Activated CD4-positive, alpha-beta T cell treated with anti-CD3 and anti-CD28 coated beads, Interleukin-2, amount 50 U/mL, for 24 hours (primary cell): ENCODE data around the gene ADTRP.

Source experiments
- DNase-seq, 2 donors: peaks; one replicate each; pipeline ENCODE4 v3.0.0-alpha.2; 2020; ENCODE audit warnings: low read depth in 1 of 2, low spot score in 1 of 2

Gene ADTRP

DNA sequence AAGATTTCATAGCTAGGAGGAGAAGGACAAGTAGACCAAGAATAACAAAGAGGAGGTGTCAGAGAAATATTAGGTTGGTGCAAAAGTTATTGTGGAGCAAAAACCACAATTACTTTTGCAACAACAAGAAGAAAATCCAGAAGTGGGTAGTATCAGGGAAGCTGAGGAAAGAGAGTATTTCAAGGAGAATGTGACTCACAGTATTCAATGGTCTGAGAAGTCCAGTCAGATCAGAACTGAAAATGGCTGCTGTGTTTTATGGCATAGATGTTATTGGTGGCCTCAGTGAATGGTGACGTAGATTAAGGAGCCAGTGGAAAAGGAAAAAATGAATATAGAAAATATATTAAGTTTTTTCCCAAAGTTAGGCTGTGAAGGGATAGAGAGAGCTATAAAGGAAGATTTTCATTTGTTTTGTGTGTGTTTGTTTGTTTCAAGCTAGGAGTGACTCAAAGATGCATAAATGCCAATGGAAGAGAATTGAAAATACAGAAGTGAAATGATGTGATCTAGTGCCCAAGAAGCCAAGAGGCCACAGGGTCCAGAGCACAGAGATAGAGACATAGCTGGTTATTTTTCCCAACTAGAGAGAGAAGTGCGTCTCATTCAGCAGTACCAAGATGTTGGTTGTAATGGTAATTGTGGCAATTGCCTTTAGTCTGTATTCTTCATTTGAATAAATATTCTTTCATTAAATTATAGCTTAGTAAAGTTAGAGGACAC is 112.8 kb downstream of the ADTRP start:
- no peak for DNase-seq
